Measurements from ENCODE around the gene CD300LD.

CD300LD gene

DNA sequence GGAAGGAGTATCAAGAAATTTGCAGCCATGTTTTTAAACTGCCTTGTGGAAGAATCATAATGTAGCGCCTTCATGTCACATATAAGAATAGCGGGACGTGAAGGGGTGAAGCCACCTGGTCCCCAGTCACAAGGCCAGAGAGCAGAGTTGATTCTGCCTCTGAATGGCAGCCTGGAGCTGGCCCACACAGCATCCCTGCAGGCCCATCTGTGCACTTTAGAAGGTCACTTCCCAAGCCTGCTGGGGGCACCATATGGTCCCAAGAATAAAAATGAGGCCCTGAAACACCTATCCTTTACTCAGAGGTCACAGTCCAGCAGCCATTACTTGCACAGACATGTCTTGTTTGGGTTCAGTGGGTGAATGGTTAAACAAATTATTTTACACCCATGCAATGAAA is 16.4 kb upstream of the CD300LD start:
- Histone ChIP-seq H3K27me3 (ENCODE audit: control insufficient read depth, insufficient read depth, low read length) (no peaks in the 10 kb centered on the region), H3K4me2 (ENCODE audit: low read length) (no peak overlapping the region), H3K36me3 (ENCODE audit: control insufficient read depth, insufficient read depth, low read length) (no peaks in the 10 kb centered on the region), H3K4me3 (ENCODE audit: low read depth, low read length) (no peak overlapping the region), H3K9ac (no peak overlapping the region), H3K9me3 (ENCODE audit: control insufficient read depth, low read length) (no peaks in the 10 kb centered on the region), H3K27ac (no peak overlapping the region), H3K4me1 (no peaks in the 10 kb centered on the region), H3K79me2 (no peaks in the 10 kb centered on the region), H2AFZ (no peak overlapping the region)
- TF ChIP-seq, protein P1, sequence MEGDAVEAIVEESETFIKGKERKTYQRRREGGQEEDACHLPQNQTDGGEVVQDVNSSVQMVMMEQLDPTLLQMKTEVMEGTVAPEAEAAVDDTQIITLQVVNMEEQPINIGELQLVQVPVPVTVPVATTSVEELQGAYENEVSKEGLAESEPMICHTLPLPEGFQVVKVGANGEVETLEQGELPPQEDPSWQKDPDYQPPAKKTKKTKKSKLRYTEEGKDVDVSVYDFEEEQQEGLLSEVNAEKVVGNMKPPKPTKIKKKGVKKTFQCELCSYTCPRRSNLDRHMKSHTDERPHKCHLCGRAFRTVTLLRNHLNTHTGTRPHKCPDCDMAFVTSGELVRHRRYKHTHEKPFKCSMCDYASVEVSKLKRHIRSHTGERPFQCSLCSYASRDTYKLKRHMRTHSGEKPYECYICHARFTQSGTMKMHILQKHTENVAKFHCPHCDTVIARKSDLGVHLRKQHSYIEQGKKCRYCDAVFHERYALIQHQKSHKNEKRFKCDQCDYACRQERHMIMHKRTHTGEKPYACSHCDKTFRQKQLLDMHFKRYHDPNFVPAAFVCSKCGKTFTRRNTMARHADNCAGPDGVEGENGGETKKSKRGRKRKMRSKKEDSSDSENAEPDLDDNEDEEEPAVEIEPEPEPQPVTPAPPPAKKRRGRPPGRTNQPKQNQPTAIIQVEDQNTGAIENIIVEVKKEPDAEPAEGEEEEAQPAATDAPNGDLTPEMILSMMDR (IDR thresholded peaks at IDR 0.05) = no peak

DNA sequence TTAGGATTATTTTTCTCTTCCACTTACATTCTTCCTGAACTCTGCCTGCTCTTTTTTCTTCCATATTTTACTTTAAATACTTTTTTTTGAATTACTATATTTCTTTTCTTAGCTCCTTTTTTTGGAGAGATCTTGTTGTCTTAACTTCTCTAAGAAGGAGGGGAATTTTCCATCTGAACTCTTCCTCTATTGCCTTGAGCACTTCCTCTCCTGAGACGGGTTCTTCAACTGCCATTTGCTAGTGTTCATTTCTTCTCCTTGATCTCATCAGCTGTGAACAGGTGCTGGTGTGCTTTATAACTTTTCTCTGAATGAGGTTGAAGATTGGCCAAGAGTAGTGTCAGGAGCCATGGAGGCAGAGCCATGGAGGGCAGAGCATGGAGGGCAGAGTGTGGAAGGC is 15.1 kb upstream of the CD300LD start:
- Histone ChIP-seq H3K4me3 (ENCODE audit: low read depth, low read length) (no peak overlapping the region), H2AFZ (no peak overlapping the region), H3K9me3 (ENCODE audit: control insufficient read depth, low read length) (no peaks in the 10 kb centered on the region), H3K79me2 (no peaks in the 10 kb centered on the region), H3K4me2 (ENCODE audit: low read length) (no peak overlapping the region), H3K36me3 (ENCODE audit: control insufficient read depth, insufficient read depth, low read length) (no peaks in the 10 kb centered on the region), H3K27ac (no peak overlapping the region), H3K9ac (no peak overlapping the region), H3K4me1 (no peaks in the 10 kb centered on the region), H3K27me3 (ENCODE audit: control insufficient read depth, insufficient read depth, low read length) (no peaks in the 10 kb centered on the region)
- TF ChIP-seq, protein P1 (IDR thresholded peaks at IDR 0.05) = no peak

DNA sequence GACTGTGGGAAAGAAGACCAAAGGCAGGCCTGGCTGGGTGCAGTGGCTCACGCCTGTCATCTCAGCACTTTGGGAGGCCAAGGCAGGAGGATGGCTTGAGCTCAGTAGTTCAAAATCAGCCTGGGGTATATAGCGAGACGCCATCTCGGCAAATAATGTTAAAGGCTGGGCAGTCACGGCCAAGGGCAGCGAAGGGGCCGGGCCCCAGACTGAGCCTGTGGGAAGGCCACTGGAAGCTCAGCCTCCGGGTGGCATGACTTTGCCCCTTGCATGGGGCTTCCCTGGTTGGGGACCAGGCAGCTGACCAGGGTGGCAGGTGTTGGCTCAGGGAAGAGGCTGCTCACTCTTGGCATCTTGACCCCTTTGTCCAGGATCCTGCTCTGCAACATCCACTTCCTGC is 14.0 kb upstream of the CD300LD start:
- no peak overlapping the region for H3K27ac ChIP-seq
- H3K27me3 ChIP-seq (ENCODE audit: control insufficient read depth, insufficient read depth, low read length) = no peaks in the 10 kb centered on the region

DNA sequence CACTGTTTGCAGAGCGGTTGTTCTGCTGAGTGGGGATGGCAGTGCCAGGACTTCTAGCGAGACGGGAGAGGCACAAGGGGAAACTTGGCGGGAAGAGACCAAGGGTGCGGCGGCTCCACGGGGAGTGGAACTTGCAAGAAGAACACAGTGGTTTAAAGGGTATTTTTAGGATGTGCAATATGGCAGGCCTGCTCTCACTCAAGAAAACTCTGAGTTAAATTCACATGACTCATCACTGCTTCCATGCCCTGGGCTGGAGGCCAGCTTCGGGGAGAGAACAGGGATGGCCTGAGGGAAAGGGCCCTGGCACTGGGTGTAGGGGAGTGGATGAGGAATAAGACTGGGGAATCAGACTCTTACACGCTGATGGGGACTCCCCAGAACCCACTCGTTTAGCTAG is 13.3 kb upstream of the CD300LD start:
- Histone ChIP-seq H3K27me3 (ENCODE audit: control insufficient read depth, insufficient read depth, low read length) (no peaks in the 10 kb centered on the region), H3K36me3 (ENCODE audit: control insufficient read depth, insufficient read depth, low read length) (no peaks in the 10 kb centered on the region), H3K9me3 (ENCODE audit: control insufficient read depth, low read length) (no peaks in the 10 kb centered on the region), H3K4me2 (ENCODE audit: low read length) (no peak overlapping the region), H2AFZ (no peak overlapping the region), H3K79me2 (no peaks in the 10 kb centered on the region), H3K9ac (no peak overlapping the region), H3K4me1 (no peaks in the 10 kb centered on the region), H3K27ac (no peak overlapping the region), H3K4me3 (ENCODE audit: low read depth, low read length) (no peak overlapping the region)
- TF ChIP-seq, protein P1 (IDR thresholded peaks at IDR 0.05) = no peak

More for the DNA sequence above, 14.0 kb upstream of the CD300LD start:
- Histone ChIP-seq H2AFZ (no peak overlapping the region), H3K9ac (no peak overlapping the region), H3K79me2 (no peaks in the 10 kb centered on the region), H3K4me2 (ENCODE audit: low read length) (no peak overlapping the region), H3K9me3 (ENCODE audit: control insufficient read depth, low read length) (no peaks in the 10 kb centered on the region), H3K36me3 (ENCODE audit: control insufficient read depth, insufficient read depth, low read length) (no peaks in the 10 kb centered on the region), H3K4me1 (no peaks in the 10 kb centered on the region), H3K4me3 (ENCODE audit: low read depth, low read length) (no peak overlapping the region)
- TF ChIP-seq, protein P1 (IDR thresholded peaks at IDR 0.05) = no peak

DNA sequence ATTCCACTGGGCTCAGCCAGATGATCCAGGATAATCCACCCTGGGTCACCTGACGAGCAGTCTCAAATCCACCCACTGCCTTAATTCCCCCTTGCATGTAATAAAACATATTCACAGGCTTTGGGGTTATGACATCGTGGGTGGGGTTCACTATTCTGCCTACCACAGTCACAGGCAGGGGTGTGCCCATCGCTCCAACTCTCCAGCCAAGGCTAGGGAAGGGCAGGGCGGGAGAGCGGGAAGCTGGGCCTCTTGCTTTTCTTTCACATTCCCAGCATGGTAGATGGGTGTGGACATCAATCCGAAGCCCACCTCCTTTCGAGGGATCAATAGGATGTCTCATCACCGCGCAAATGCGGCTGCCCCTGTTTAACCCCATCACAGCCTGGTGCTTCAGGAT is 12.7 kb upstream of the CD300LD start:
- H3K79me2 ChIP-seq = no peaks in the 10 kb centered on the region
- TF ChIP-seq, protein P1 (IDR thresholded peaks at IDR 0.05) = no peak
- H3K9me3 ChIP-seq (ENCODE audit: control insufficient read depth, low read length) = no peaks in the 10 kb centered on the region
- no peak overlapping the region for H3K9ac ChIP-seq
- H3K36me3 ChIP-seq (ENCODE audit: control insufficient read depth, insufficient read depth, low read length) = no peaks in the 10 kb centered on the region
- H2AFZ ChIP-seq = no peak overlapping the region
- H3K4me3 ChIP-seq (ENCODE audit: low read depth, low read length) = no peak overlapping the region
- H3K4me2 ChIP-seq (ENCODE audit: low read length) = no peak overlapping the region
- H3K4me1 ChIP-seq = no peaks in the 10 kb centered on the region
- H3K27me3 ChIP-seq (ENCODE audit: control insufficient read depth, insufficient read depth, low read length) = no peaks in the 10 kb centered on the region
- H3K27ac ChIP-seq = no peak overlapping the region

Measured in parathyroid adenoma (tissue), 2 donors.